PC-9 (cell line): Measurements from ENCODE around the gene SAMD14.

Experiments
- EZH2 ChIP-seq: fragments of 200-600 bp; sonication (generic); IDR thresholded peaks from 2 replicates; pipeline ENCODE4 v1.8.0; 2017; ENCODE audit warnings: antibody characterized with exemption, low read depth
- TF ChIP-seq, protein P1 (sequence below): fragments of 200-600 bp; sonication (generic); conservative IDR thresholded peaks from 2 replicates; pipeline ENCODE4 v1.6.1; 2017; ENCODE audit warnings: mixed run types, antibody characterized with exemption, mild to moderate bottlenecking, moderate library complexity

DNA sequence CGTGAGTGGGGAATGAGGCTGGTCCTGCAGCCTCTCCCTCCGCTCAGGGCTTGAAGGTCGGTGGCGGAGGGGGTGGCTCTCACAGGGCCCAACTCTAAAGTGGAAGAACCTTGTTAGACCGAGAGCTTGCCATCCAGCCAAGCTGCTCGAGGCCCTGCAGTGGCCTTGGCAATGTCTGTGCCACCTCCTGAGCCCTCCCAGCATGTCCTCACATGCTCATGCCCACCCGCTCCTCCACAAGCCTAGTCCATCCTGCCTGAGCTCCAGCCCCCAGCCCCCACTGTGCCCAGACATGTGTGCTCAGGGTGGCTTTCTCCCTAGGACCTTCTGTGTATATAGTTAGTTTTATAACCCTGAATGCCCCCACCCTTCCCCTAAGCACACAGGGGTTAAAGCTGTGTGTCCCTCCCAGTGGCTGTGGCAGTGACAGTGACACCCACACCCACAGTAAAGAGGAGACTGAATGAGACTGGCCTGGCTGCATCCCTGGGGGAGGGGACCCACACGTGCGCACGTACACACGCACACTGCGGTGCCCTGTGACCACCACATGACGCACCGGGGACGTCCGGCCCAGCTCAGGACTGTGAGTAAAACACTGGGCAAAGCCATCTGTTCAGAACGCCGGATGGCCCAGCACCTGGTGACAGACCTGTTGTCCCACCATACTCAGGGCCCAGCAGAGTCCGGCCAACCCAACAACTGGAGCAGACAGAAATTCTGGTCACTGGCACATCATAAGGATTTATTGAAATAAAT, 19.2 kb downstream of the SAMD14 start:
- TF ChIP-seq, protein P1, sequence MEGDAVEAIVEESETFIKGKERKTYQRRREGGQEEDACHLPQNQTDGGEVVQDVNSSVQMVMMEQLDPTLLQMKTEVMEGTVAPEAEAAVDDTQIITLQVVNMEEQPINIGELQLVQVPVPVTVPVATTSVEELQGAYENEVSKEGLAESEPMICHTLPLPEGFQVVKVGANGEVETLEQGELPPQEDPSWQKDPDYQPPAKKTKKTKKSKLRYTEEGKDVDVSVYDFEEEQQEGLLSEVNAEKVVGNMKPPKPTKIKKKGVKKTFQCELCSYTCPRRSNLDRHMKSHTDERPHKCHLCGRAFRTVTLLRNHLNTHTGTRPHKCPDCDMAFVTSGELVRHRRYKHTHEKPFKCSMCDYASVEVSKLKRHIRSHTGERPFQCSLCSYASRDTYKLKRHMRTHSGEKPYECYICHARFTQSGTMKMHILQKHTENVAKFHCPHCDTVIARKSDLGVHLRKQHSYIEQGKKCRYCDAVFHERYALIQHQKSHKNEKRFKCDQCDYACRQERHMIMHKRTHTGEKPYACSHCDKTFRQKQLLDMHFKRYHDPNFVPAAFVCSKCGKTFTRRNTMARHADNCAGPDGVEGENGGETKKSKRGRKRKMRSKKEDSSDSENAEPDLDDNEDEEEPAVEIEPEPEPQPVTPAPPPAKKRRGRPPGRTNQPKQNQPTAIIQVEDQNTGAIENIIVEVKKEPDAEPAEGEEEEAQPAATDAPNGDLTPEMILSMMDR: no peak
- TF ChIP-seq EZH2: no peak
